Activated CD4-positive, CD25-positive, alpha-beta regulatory T cell (primary cell): ENCODE measurements around the gene GATAD2A.
"Not testable (repeated sequence)": the region's sequence is repeated elsewhere in the genome, so short reads cannot be mapped to it uniquely, and the experiment has no call there.

ENCODE experiments used
- DNase-seq, 4 experiments: peaks; one replicate each; lab custom pipeline; 2025; lab: John Stamatoyannopoulos, UW

The GATAD2A gene

DNA sequence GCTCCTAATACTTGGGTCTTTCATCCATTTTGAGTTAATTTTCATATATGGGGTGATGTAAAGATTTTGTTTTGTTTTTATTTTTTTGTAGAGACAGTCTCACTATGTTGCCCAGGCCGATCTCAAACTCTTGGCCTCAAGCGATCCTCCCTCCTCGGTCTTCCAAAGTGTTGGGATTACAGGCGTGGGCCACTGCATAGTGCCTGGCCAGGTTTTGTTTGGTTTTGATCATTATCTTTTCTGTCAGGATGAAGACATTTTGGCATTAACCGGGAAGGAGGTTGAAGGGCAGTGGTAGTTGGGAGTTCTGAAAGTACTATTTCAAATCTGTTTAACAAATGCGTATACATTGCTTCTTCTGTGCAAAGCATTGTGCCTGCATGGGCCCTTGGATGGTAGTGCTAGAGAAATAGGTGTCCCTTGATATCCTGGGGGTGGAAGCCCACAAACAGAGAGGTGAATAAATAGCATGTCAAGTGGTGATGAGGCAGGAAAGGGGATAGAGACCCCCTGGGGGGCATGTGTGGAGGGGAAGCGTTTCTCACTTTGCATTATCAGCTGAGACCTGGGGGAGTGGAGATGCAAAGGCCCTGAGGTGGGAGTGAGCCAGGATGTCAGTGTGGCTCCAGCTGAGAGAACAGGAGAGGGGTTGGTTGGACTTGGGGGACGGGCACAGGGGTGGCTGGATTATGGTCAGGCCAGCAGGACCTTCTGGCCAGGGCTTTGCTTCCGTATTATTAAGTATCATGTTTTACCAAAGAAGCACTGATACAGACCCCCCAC is 41.4 kb downstream of the GATAD2A start:
- DNase-seq = no peak

DNA sequence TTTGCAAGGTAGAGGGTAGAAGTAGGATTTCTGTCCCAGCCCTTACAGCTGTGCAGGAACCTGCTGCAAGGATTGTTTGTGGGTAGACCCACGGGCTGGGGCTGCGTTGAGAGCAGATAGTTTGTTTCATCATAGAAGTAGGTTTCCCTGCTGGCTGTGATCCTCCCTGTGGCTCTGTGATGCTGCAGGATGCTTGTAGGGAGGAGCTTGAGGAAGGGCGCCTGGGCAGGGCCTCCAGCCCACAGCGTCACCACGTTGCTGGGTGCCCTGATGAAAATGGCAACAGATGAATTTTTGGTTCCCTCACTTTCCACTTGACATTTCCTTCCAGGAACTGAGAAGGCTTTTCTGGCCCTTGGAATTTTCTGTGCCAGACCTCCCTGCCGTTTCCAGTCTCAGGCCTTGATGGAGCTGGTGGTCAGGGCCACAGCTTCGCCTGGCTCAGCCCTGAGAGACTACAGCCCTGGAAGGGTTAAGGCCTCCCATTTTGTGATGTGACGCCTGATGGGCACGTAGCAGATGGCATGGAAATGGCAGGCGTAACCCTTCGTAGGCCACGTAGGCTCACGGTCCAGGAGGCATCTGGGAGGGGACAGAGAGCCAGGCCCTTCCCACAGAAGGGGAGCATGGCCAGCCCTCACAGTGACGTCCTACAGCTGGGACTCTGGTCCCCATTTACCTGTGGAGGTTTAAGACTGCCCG is 42.2 kb downstream of the GATAD2A start:
- DNase-seq = no peak

DNA sequence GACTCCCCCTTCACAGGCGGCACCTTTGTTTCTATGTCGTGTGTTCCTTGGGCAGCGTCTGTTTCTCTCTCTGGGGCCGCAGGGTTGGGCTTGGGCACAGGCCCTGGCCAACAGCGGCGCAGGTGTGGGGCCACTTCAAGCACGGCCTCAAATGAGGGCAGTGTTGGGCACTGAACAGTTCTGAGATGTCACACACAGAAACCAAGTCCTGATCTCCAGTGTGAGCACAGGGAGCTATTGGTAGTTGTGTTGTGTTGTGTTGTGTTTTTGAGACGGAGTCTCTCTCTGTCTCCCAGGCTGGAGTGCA is 42.7 kb downstream of the GATAD2A start:
- DNase-seq = no peak

DNA sequence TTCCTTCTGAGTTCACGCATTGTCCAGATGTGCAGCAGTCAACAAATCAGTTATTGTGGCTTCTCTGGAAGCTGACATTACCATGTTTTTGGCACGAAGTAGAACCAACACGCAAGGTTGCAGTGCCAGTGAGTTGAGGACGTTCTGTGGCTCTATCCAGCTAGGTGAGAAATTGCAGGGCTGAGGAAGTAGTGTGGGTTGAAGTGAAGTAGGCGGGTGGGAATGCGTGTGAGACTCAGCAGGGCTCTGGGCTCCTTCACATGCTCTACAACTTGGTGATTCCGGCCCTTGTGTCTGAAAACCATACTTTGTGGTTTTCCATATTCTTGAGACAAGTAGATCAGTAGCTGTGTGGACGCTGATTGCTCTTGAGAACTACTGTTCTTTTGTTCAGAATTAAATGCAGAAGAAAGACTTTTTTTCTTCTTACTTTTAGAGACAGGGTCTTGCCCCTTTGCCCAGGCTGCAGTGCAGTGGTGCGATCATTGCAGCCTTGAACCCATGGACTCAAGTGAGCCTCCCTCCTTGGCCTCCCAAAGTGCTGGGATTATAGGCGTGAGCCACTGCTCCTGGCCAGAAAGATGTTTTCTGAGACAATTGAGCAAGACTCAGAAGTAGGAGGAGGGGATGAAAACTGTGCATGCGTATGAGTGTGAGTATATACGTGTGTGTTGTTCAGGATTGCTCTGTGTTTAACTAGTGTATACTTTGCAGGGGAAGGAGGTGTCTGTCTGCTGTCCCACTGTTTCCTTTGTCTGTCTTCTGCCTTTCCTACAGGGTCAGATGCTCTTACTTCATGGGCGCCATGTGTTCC is 46.2 kb downstream of the GATAD2A start:
- no peak for DNase-seq

DNA sequence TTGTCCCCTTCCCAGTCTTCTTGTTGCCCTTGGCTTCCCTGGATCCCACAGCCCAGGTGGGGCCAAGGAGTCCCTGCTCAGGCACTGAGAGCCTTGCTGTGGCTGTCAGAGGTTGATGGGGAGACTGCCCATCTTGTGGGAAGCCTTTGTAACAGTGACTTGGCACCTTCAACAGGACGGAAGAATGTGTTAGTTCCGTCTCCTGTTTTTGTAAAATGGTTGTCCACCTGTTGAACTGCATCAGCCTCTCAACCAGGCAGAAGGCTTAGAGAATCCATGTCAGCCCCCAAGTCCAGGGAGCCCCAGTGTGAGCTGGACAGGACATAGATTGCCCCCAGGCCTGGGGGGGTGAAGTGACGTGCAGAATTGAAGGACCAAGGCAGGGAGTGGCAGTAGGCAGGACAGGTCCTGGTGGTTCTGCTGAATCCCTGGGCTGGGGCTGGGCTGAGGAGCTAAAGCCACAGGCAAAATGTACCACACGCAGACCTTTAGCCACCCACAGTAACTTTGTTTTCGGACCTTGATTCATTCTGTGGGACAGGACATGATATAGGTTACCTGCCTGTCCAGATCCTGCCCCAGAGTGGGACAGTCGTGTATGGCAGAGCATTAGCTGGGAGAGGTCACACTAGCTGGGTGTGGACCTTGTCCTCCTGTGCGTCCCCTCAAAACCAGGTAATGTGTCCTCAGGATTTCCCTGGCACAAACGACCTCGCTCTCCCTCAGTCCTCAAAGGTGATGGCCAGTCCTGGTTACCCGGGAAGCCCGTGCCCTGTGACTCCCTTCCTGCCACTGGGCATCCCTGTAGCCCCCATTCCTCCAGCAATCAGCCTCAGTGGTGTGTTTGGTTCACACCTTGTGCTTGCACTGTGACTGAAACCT is 47.0 kb downstream of the GATAD2A start:
- no peak for DNase-seq

DNA sequence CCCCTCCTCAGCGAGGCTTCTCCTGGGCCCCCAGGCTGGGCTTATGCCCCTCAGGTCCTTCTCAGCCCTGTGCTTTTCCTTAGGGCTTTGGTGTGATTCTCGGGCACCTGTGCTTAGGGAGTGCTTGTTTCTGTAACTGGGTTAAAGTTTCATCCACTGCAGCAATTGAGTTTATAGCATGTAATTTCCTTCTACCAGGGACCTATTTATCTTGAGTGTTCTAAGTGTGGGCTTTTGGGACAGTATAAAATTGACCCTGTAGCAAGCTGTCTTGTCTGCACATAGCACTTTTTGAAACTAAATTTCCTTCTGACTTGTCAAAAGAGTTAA is 47.6 kb downstream of the GATAD2A start:
- no peak for DNase-seq

DNA sequence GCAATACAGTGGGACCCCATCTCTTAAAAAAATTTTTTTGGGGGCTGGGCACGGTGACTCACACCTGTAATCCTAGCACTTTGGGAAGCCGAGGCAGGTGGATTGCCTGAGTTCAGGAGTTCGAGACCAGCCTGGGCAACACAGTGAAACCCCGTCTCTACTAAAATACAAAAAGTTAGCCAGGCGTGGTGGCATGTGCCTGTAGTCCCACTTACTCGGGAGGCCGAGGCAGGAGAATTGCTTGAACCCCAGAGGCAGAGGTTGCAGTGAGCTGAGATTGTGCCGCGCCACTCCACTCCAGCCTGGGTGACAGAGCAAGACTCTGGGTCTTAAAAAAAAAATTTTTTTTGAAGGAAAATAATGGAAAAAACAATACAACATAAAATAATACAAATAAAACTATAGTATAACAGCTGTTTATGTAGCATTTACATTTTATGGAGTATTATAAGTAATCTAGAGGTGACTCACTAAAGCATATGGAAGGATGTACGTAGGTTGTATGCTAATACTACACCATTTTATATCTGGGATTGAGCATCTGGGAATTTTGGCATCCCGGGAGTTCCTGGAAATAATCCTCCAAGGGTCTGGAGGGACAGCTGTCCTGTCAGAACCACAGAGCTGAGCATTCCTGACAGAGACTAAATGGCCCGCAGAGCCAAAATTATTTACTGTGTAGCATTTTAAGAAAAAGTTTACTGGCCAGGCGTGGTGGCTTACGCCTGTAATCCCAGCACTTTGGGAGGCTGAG is 49.9 kb downstream of the GATAD2A start:
- not testable (repeated sequence) for DNase-seq

DNA sequence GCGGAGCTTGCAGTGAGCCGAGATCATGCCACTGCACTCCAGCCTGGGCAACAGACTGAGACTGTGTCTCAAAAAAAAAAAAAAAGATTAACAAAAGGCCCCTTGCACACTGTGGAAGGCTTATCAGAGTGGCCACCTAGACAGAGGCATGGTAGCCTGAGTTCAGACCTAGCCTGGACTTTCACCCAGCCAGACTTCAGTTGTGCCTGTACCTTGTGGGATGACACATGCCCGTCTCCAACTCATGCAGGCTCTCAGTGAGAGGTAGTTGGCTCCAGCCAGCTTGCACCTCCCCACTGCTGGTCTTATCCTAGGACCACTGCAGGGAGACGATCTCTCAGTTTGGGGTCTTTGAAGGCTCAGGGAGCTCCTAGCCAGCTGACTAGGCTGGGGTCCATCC is 52.2 kb downstream of the GATAD2A start:
- no peak for DNase-seq

DNA sequence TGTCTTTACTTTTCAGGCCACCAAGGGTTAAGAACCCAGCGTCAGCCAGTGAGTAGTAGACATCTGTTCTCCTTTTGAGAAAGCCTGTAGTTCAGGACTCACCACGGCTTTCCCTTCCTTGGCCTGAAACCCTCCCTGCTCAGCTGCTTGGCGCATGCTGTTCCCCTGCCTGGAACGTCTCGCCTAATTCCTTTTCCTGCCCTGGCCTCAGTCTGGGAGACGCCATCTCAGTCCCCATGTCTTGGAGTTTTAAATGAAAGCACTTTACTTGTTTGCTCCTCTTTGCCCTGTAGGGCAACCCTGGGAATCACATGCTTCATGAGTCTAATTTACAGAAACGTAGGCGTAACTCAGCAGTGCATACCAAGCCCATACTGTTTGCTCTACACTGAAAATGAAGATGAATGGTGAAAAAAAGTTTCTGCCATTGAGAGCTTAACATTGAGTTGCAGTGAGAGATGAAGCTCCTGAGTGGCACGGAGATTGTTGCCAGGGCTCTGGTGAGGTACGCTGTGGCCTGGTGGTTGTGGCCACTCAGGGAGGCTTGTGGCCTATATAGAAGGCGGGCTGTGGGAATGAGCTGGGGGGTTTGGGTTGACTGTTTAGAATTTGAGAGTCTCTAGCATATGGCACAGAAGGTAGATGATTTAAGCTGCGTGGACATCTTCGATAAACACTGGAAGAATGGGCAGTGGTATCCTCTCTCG is 52.8 kb downstream of the GATAD2A start:
- no peak for DNase-seq

DNA sequence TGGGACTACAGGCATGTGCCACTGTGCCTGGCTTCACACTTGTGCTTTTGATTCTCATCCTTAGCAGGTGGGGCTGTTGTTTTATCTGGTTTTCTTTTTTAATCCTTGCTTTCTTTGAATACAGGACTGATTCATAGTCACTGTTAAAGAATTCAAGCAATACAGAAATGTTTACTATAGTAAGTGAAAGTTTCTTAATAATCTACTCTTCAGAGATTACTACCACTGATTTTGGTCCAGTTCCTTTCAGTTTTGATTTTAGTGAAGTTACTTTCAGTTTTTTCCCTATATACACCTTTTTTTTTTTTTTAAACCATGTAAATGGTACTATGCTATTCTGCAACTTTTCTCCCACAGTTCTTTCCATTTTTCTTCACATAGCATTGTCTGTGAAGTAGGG is 53.6 kb downstream of the GATAD2A start:
- DNase-seq = no peak

DNA sequence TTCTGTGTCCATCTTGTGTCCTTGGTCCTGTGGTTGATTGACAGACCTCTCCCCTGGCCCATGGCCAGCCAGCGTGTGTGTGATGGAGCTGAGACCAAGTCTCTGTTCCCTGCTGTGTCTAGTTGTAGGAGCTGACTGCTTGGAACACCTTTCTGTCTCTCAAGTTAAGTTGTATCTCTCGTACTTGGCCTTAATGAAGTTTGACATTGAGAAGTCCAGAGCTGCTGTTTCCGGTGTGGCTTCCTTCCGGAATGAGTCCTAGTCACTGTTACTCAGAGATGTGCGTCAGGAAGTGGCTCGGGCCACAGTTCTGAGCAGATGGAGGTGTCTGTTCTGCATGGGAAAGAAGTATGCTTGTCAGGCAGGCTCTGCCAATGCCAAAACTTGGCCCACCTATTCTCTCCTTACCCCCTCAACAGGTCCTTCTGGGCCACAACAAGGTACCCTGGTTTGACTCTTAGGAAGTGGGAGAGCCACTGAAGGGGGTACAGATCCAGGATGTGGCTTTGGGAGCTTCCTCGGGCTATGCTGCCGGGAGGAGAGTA is 54.3 kb downstream of the GATAD2A start:
- peak; percentile 22 to 38 (median 29) for DNase-seq

DNA sequence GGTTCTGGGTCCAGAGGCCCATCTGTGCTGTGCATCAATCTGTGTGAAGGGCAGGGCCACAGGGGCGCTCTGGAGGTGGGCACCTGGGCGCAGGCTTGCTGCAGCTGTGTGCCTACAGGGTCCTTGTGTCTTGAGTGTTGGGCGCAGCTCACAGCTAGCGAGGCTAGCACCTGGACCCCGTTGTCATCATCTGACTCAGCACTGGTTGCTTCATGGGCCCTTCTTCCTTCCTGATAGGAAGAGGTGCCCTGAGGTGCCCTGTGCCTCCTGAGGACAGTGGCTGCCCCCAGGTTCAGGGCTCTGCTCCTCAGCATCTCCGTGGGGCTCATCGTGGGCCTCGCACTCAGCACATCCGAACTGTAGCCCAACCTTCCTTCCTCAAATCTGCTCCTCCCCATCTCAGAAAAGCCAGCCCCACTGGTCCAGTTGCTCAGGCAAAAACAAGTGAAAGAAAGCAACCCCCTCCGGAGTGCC is 54.8 kb downstream of the GATAD2A start:
- no peak for DNase-seq

DNA sequence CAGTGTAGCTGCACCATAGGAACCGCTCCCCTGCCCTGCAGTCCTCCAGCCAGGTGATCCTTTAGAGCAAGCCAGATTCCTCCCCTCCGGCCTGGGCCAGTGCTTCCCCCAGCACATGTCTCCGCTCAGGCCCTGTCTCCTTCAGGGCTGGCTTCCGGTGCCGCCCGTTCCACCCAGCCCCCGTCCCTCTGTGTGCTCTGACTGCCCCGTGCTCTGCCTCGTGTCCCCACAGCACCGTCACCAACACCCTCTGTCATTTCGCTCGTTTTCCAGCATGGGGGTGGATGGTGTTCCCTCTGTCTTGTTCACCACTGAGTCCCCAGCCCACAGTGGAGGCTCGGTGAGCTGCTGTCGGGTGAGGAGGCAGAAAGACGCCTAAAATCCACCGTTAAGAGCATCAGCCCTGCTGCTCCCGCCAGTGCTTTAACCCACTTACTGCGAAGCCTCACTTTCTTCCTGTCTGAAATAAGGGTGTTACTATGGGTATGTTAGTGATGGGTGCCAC is 55.3 kb downstream of the GATAD2A start:
- peak; percentile 18 to 37 (median 22) for DNase-seq

DNA sequence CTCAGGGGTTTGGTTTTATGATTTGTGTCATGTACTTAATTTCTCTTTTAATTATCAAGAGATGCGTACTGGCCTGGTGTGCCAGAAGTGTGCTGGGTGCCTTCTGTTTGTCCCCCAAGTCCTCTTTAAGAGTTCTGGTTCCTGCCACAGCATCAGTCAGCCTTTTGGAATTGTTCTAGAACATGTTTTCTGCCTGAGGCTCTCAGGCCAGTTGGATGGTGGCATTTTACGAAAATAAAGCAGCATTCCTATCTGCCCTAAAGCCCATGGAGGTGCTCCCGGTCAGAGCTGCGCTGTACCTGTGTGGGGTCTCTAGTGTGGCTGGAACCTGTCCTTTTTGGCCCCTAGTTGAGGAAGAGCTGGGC is 55.8 kb downstream of the GATAD2A start:
- DNase-seq = no peak

DNA sequence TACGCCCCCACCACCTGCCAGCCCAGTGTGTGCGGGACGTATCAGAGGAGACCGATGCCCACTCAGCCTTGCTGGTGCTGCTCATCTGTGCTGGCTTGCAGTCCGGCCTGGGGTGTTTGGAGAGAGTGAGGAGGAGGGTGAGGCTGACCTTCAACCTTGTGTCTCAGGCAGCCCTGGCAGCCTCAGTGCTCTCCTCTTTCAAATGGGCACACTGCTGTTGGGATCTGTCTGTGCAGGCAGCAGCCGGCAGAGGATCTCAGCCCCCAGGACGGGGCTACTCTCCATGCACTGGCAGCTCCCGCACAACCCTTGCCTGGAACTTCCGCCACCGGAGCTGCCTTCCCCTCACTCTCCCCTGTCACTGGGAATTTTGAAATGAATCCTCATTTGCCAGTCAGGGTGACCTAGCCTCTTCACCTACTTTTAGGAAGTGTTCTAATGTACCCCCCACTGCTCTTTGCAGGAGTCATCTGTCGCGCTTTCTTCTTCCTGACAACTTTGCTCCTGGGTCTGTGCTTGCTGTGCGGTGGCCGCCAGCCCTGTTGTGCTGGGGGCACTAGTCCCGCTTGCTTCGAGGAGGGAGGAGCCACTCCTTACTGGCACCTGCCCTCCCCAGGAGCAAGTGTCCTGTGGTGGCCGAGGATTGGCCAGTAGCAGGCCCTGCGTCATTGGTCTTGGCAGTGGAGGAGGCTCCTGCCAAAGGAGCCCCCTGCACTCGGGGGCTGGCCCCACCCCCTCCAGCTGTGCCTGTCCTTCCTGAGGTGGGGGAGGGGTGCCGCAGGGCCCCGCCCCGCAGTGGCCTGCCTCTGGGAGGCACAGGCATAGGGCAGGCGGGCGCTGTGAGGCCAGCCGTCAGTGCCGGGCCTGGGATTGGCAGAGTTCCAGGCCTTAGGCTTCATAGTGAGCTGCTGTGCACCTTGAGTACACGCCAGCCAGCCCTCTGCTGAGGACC is 56.5 kb downstream of the GATAD2A start:
- no peak for DNase-seq

DNA sequence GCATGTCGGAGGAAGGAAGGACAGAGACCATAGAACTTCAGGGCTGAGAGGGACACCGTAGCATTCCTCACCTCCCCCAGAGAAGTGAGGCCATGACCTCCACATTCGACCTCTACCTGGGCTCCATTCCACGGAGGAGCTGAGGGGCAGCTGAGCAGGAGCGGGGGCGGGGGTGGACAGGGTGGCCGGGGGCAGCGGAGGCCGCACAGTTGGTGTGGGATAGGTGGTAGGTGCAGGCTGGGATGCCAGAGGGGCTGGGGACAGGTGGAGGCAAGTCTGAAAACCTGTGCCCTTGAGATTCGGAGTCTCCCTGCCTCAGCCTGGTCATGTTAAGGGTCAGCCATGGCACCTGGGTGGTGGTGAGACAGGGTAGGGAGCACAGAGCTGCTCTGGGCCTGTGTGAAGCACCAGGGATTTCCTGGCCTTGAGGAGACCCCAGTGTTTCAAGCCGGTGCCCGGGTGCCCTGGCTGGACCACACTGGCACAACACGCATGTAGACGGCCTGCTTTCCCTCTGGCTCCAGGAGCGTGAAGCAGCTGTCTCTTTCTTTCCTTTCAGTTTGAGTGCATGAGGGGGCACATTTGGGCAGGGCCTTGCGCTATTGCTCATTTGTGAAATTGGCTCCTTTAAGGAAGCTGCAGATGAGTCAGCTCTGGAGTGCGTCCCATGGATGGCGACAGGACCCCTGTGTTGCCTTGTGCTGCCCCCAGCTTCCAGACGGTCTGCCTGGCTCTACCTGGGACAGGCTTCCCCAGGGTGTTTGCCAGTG is 58.1 kb downstream of the GATAD2A start:
- no peak for DNase-seq

DNA sequence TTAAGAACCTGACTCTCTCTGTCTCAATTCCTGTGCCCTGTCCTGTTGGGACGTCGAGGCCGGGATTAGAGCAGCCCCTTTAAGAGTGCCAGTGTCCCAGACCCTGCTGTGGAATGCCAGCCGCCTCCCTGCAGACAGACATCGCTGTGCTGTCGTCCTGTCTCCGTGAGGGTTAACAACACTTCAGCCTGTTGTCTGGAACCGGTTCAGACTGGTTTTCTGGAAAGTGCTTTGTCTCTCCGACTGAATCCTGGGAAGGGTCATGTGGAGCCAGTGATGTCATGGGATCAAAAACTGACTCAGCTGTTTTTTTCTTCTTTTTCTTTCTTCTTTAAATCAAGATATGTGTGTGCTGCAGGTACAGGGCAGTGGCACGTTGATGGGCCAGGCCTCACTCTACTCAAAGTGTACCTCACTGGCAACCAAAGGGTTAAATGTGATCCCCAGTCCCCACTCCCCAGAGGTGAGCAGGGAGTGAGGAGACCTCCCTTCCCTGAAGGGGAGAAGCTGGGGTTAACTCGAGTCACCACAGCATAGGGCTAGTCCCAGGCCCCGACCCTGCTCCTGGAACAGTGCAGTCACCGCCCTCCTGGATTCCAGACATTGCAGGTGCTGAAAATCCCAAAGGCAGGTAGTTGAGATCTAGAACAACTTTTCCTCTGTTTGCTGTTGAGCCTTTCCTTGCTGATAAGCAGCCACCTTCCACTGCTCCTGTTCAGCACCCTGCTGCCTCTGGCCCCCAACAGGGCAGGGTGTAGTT is 59.0 kb downstream of the GATAD2A start:
- no peak for DNase-seq
